ENCODE data around the gene KLHL22. TPM values are rescaled to one million over a fixed set of nuclear protein-coding genes. Genes with fewer than 3 reads are reported as not detected.

The KLHL22 gene
- total RNA-seq, 2 donors from 2014 or later: 10.4 to 13.2 TPM

GRCh38 chr22:20520093-20520511 is 24.5 kb upstream of the KLHL22 start:
- peaks cover 6% of the 10 kb centered on the region for H3K4me1 ChIP-seq
- TF ChIP-seq, protein P1, sequence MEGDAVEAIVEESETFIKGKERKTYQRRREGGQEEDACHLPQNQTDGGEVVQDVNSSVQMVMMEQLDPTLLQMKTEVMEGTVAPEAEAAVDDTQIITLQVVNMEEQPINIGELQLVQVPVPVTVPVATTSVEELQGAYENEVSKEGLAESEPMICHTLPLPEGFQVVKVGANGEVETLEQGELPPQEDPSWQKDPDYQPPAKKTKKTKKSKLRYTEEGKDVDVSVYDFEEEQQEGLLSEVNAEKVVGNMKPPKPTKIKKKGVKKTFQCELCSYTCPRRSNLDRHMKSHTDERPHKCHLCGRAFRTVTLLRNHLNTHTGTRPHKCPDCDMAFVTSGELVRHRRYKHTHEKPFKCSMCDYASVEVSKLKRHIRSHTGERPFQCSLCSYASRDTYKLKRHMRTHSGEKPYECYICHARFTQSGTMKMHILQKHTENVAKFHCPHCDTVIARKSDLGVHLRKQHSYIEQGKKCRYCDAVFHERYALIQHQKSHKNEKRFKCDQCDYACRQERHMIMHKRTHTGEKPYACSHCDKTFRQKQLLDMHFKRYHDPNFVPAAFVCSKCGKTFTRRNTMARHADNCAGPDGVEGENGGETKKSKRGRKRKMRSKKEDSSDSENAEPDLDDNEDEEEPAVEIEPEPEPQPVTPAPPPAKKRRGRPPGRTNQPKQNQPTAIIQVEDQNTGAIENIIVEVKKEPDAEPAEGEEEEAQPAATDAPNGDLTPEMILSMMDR (IDR thresholded peaks at IDR 0.05): no peak
- no peaks in the 10 kb centered on the region for H3K36me3 ChIP-seq
- H3K9me3 ChIP-seq: no peaks in the 10 kb centered on the region
- DNase-seq: no peak
- H3K27me3 ChIP-seq: no peaks in the 10 kb centered on the region
- H3K27ac ChIP-seq: no peak overlapping the region
- intact Hi-C loops (cut with DNase I): no loop called here
- no peak overlapping the region for H3K9ac ChIP-seq (ENCODE audit: low read depth in 2 of 2, low read length in 2 of 2)
- H3K4me3 ChIP-seq: no peak overlapping the region

- DNase-seq: no peak
- peaks cover 6% of the 10 kb centered on the region for H3K4me1 ChIP-seq
- TF ChIP-seq, protein P1 (IDR thresholded peaks at IDR 0.05): no peak
- no peaks in the 10 kb centered on the region for H3K9me3 ChIP-seq
- no peak overlapping the region for H3K4me3 ChIP-seq
- no peak overlapping the region for H3K9ac ChIP-seq (ENCODE audit: low read depth in 2 of 2, low read length in 2 of 2)
- no peaks in the 10 kb centered on the region for H3K36me3 ChIP-seq
- H3K27me3 ChIP-seq: no peaks in the 10 kb centered on the region
- intact Hi-C loops (cut with DNase I): no loop called here
- no peak overlapping the region for H3K27ac ChIP-seq
These were observed 24.0 kb upstream of the KLHL22 start for GRCh38 chr22:20519558-20519957.

- Histone ChIP-seq H3K27ac (no peak overlapping the region), H3K4me1 (no peaks in the 10 kb centered on the region), H3K4me3 (no peak overlapping the region), H3K36me3 (no peaks in the 10 kb centered on the region), H3K27me3 (no peaks in the 10 kb centered on the region), H3K9me3 (no peaks in the 10 kb centered on the region), H3K9ac (ENCODE audit: low read depth in 2 of 2, low read length in 2 of 2) (no peak overlapping the region)
- intact Hi-C loops (cut with DNase I): no loop called here
- TF ChIP-seq, protein P1 (IDR thresholded peaks at IDR 0.05): no peak
- DNase-seq: no peak
These were observed 22.4 kb upstream of the KLHL22 start for GRCh38 chr22:20517841-20518592.

- TF ChIP-seq, protein P1 (IDR thresholded peaks at IDR 0.05): no peak
- no peak for DNase-seq
- H3K27ac ChIP-seq: no peak overlapping the region
- intact Hi-C loops (cut with DNase I): no loop called here
- H3K27me3 ChIP-seq: no peaks in the 10 kb centered on the region
- no peak overlapping the region for H3K4me3 ChIP-seq
- no peaks in the 10 kb centered on the region for H3K36me3 ChIP-seq
- no peaks in the 10 kb centered on the region for H3K4me1 ChIP-seq
- H3K9me3 ChIP-seq: no peaks in the 10 kb centered on the region
- H3K9ac ChIP-seq (ENCODE audit: low read depth in 2 of 2, low read length in 2 of 2): no peak overlapping the region
These were observed 21.8 kb upstream of the KLHL22 start for GRCh38 chr22:20517422-20517821.

GRCh38 chr22:20516399-20516798 is 20.8 kb upstream of the KLHL22 start:
- no peaks in the 10 kb centered on the region for H3K27me3 ChIP-seq
- no peaks in the 10 kb centered on the region for H3K4me1 ChIP-seq
- TF ChIP-seq, protein P1 (IDR thresholded peaks at IDR 0.05): no peak
- H3K4me3 ChIP-seq: no peak overlapping the region
- DNase-seq: no peak
- intact Hi-C loops (cut with DNase I): no loop called here
- no peak overlapping the region for H3K27ac ChIP-seq
- H3K9me3 ChIP-seq: no peaks in the 10 kb centered on the region
- H3K9ac ChIP-seq (ENCODE audit: low read depth in 2 of 2, low read length in 2 of 2): no peak overlapping the region
- no peaks in the 10 kb centered on the region for H3K36me3 ChIP-seq
